ENCODE results near the gene ACBD7.

- TF ChIP-seq EP300 (IDR thresholded peaks at IDR 0.05), result no peak
- TF ChIP-seq POLR2A (IDR thresholded peaks at IDR 0.05), result no peak
Measured at GRCh38 chr10:15124908-15125307, 36.3 kb upstream of the ACBD7 start.
